Inflammatory macrophage treated with lipopolysaccharide for 1 hour (primary cell): ENCODE data around the gene PHF21A.
A peak's percentile ranks its signal among the peaks of the same experiment; 100 is the strongest.
"Not testable (repeated sequence)": the region's sequence is repeated elsewhere in the genome, so short reads cannot be mapped to it uniquely, and the experiment has no call there.

Experiments
- DNase-seq, 2 donors: peaks; one replicate each; pipeline ENCODE4 v3.0.0-alpha.2; 2020 to 2022

PHF21A gene

GRCh38 chr11:46020084-46020599 is 101.1 kb downstream of the PHF21A start:
- DNase-seq = no peak

- DNase-seq = no peak
Measured at GRCh38 chr11:46018651-46019050, 102.6 kb downstream of the PHF21A start.

GRCh38 chr11:46017341-46017740 is 103.9 kb downstream of the PHF21A start:
- DNase-seq = no peak

- no peak for DNase-seq
Measured at GRCh38 chr11:46015941-46016340, 105.3 kb downstream of the PHF21A start.

- DNase-seq = not testable (repeated sequence)
Measured at GRCh38 chr11:46014168-46014567, 107.1 kb downstream of the PHF21A start.

GRCh38 chr11:46012185-46012584 is 109.1 kb downstream of the PHF21A start:
- no peak for DNase-seq

- no peak for DNase-seq
Measured at GRCh38 chr11:46010100-46010499, 111.2 kb downstream of the PHF21A start.

GRCh38 chr11:46009647-46010046 is 111.6 kb downstream of the PHF21A start:
- DNase-seq = no peak

- DNase-seq = peak; percentile 47 to 85
Measured at GRCh38 chr11:46006418-46007070, 114.7 kb downstream of the PHF21A start.

- peak; percentile 33 to 62 for DNase-seq
Measured at GRCh38 chr11:46003572-46003971, 117.7 kb downstream of the PHF21A start.

- DNase-seq = no peak
Measured at GRCh38 chr11:46002189-46002588, 119.1 kb downstream of the PHF21A start.

GRCh38 chr11:46001448-46001914 is 119.8 kb downstream of the PHF21A start:
- DNase-seq = no peak

- no peak for DNase-seq
Measured at GRCh38 chr11:45997599-45997998, 123.7 kb downstream of the PHF21A start.

GRCh38 chr11:45995342-45995734 is 125.9 kb downstream of the PHF21A start:
- no peak for DNase-seq

GRCh38 chr11:45994371-45995341 is 126.6 kb downstream of the PHF21A start:
- no peak for DNase-seq

GRCh38 chr11:45993531-45994001 is 127.7 kb downstream of the PHF21A start:
- DNase-seq = no peak

- no peak for DNase-seq
Measured at GRCh38 chr11:45988921-45989320, 132.3 kb downstream of the PHF21A start.

GRCh38 chr11:45985212-45985611 is 136.0 kb downstream of the PHF21A start:
- DNase-seq = no peak

- DNase-seq = no peak
Measured at GRCh38 chr11:45984192-45984591, 137.1 kb downstream of the PHF21A start.

- no peak for DNase-seq
Measured at GRCh38 chr11:45983471-45983845, 137.8 kb downstream of the PHF21A start.

GRCh38 chr11:45982656-45983470 is 138.4 kb downstream of the PHF21A start:
- no peak for DNase-seq

- not testable (repeated sequence) for DNase-seq
Measured at GRCh38 chr11:45981826-45982225, 139.4 kb downstream of the PHF21A start.

- DNase-seq = no peak
Measured at GRCh38 chr11:45974806-45975205, 146.4 kb downstream of the PHF21A start.
